ENCODE data around the gene ZXDC. TPM values are rescaled to one million over a fixed set of nuclear protein-coding genes. Genes with fewer than 3 reads are reported as not detected.

ZXDC gene
- total and polyA plus RNA-seq, 2 donors (not counting 3 experiments of a cell fraction or from before 2014, with no cell fraction given), result 15.2 to 22.6 TPM

- FAIRE-seq, result no peak
- Histone ChIP-seq H3K27me3 (ENCODE audit: control insufficient read depth in 2 of 2, insufficient read depth in 2 of 2, low read length in 2 of 2) (peaks cover 21 to 31% of the 10 kb centered on the region in 2 experiments), H3K4me1 (ENCODE audit: control insufficient read depth, extremely low read depth, insufficient read depth, low read length) (no peaks in the 10 kb centered on the region), H2AFZ (ENCODE audit: low read depth, low read length) (no peak overlapping the region), H3K36me3 (ENCODE audit: control insufficient read depth in 2 of 2, extremely low read depth in 1 of 2, insufficient read depth in 2 of 2, low read length in 2 of 2) (no peaks in the 10 kb centered on the region), H3K27ac (ENCODE audit: insufficient read depth, low read depth, low read length) (no peak overlapping the region), H3K9ac (replicated peaks; ENCODE audit: extremely low read depth, insufficient read depth, low read length) (no peak overlapping the region), H3K9me1 (replicated peaks; ENCODE audit: control insufficient read depth, extremely low read depth, insufficient read depth, low read length) (no peaks in the 10 kb centered on the region), H3K79me2 (ENCODE audit: control insufficient read depth, insufficient read depth, low read length) (no peaks in the 10 kb centered on the region), H3K9me3 (replicated peaks; ENCODE audit: control insufficient read depth, insufficient read depth, low read length) (no peaks in the 10 kb centered on the region), H3K4me2 (ENCODE audit: insufficient read depth, low read length) (no peak overlapping the region), H3K4me3 (replicated peaks in 1 of 3; ENCODE audit: insufficient read depth in 1 of 3, low read depth in 1 of 3, low read length in 3 of 3) (no peak overlapping the region), H4K20me1 (replicated peaks; ENCODE audit: control insufficient read depth, extremely low read depth, insufficient read depth, low read length) (no peaks in the 10 kb centered on the region)
- dilution Hi-C loops (cut with MboI; ENCODE audit: extremely low pct_ligation_motif_present, low sequenced_read_pairs) (no loop called here), intact Hi-C loops (cut with micrococcal nuclease) (no loop called here)
- TF ChIP-seq POLR2AphosphoS5 (IDR thresholded peaks at IDR 0.05; ENCODE audit: insufficient read depth, low read depth, low read length) (no peak), GATA2 (IDR thresholded peaks at IDR 0.05; ENCODE audit: insufficient read depth, insufficient read length, low read depth, low read length) (no peak), JUN (IDR thresholded peaks at IDR 0.05; ENCODE audit: borderline replicate concordance, insufficient read depth, insufficient read length, low read depth) (no peak), MAX (IDR thresholded peaks at IDR 0.05; ENCODE audit: insufficient read depth, insufficient read length) (no peak), EZH2 (IDR thresholded peaks at IDR 0.05; ENCODE audit: borderline replicate concordance, low read depth, low read length, severe bottlenecking) (no peak), FOS (IDR thresholded peaks at IDR 0.05; ENCODE audit: borderline replicate concordance, insufficient read depth, low read length) (no peak), CTCF (IDR thresholded peaks at IDR 0.05; ENCODE audit: extremely low read depth in 1 of 2, insufficient read depth in 1 of 2, low read depth in 1 of 2, low read length in 2 of 2) (no peak), POLR2A (IDR thresholded peaks at IDR 0.05; ENCODE audit: low read depth, low read length) (no peak), MYC (IDR thresholded peaks at IDR 0.05; ENCODE audit: low read depth, low read length) (no peak)
- ChIA-PET POLR2A (no interaction called here), CTCF (interaction anchor here (0.8 to 2.6 kb wide), 3 partner anchors 17 to 150 kb away, joined by 3 to 9 read pairs (median 3); no protein-coding TSS in a partner anchor)
- DNase-seq (ENCODE audit: low read depth, low spot score), result no peak
- no TSS peak for BruUV-seq (replicated peaks)
These were observed 79.7 kb downstream of the ZXDC start for GRCh38 chr3:126395846-126396513.

Data from endothelial cell of umbilical vein (primary cell).